Activated CD4-positive, alpha-beta T cell treated with anti-CD3 and anti-CD28 coated beads for 4 hours (primary cell): Measurements from ENCODE around the gene ULK4.

Experiments used
- DNase-seq, 2 donors: peaks; one replicate each; pipeline ENCODE4 v3.0.0-alpha.2; 2020

Gene ULK4

DNA sequence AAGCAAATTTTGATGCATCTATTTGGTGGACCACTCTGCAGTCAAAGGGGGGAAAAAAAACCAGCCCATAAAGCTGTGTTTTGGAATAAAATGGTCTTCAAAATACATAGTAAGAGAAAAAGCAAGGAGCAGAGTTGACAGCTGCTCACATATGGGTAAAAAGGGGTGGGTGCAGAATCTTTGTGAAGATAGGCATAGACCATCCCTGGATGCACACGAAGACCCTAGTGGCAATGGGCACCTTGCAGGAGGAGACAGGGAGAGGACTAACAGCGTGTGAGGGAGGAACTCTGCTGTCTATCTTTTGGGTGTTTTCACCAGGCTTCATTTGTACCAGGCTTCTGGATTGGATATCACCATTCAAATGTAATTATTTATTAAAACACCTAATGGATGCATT is 718.7 kb downstream of the ULK4 start:
- DNase-seq, result no peak

DNA sequence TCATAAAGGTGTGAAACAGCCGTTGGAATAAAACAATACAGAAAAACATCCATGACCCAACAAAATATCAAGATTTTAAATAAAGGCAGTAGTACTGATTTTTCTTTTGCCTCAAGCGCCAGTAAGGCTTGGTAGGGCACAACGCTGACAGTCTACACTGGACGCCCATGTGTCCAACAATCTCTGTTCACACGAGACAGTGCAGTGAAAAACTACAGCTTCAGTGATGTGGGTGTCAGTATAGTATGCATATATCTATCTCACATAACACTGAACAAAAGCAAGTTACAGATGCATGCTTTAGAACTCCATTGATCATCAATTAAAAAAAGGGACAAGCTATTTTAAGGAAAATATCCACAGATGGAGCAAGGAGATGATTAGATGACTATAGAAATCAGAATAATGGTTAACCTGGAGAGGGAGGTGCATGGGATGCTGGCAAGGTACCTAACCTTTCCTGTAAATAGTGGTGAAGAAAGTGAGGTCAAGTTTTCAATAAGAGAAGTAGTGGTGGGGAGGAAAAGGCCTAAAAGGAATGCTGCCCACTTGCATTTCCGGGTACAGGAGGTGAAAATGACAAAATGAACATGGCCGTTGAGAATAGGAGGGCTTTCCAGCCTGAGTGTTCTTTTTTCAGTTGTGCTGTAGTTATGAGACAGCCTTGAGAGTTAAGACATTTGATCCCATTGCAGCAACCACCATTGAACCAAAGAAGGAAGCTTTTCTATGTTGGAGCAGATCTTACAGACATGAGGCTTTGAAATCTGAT is 719.9 kb downstream of the ULK4 start:
- no peak for DNase-seq

DNA sequence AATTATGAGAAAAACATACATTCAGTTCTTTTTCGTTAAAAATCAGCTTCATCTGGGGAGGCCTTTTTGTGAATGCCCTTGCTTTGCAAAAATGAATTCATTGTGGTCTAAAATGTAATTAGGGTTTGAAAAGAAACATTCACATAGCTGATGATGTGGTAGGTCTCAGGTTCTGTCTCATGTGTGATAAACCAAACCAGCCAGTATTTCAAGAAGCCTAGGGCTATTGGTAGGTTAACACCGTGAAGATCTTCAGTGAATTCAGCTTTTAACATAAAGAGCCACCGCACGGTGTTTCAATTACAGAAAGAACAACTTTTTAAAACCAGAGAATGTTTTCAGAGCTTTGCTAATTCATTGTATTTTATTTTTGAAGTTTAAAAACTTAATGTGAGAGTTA is 720.7 kb downstream of the ULK4 start:
- DNase-seq, result no peak

DNA sequence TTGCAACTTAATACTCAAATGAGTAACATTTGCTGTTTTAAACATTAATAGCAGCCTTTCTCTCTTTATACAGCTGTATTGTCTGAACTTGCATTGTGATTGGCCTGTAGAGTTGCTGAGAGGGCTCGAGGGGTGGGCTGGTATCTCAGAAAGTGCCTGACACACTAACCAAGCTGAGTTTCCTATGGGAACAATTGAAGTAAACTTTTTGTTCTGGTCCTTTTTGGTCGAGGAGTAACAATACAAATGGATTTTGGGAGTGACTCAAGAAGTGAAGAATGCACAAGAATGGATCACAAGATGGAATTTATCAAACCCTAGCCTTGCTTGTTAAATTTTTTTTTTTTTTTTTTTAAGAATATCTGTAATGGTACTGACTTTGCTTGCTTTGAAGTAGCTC is 722.3 kb downstream of the ULK4 start:
- no peak for DNase-seq

DNA sequence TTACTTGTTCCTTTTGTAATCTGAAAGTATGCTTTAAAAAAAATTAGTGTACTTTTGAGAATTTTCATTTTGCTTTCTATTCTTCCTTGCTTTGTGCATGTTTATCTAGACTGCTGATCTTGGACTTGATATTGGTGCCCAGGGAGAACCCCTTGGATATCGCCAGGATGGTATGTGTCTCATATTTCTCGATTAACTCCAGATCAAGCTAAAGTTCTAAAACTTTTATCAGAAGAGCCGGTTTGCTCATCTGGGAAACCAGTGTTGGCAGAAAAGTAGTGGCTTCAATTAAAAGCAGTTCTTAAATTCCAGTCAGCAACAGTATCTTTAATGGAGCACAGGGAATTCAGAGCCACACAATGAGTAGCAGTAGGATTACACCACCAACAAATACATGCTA is 724.0 kb downstream of the ULK4 start:
- DNase-seq, result no peak

DNA sequence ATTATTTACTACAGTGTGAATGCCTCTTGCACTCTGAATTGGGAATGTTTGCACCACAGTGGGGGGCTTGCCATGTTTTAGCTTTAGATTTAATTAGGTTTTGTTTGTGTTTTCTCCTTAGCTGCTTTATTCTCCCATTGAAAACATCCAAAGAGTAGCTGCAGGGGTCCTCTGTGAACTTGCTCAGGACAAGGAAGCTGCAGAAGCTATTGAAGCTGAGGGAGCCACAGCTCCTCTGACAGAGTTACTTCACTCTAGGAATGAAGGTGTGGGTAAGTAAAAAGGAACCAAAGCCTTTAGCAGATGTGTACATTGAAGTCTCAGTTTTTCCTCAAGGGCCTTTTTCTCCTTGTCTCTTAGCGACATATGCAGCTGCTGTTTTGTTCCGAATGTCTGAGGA is 725.7 kb downstream of the ULK4 start:
- no peak for DNase-seq

DNA sequence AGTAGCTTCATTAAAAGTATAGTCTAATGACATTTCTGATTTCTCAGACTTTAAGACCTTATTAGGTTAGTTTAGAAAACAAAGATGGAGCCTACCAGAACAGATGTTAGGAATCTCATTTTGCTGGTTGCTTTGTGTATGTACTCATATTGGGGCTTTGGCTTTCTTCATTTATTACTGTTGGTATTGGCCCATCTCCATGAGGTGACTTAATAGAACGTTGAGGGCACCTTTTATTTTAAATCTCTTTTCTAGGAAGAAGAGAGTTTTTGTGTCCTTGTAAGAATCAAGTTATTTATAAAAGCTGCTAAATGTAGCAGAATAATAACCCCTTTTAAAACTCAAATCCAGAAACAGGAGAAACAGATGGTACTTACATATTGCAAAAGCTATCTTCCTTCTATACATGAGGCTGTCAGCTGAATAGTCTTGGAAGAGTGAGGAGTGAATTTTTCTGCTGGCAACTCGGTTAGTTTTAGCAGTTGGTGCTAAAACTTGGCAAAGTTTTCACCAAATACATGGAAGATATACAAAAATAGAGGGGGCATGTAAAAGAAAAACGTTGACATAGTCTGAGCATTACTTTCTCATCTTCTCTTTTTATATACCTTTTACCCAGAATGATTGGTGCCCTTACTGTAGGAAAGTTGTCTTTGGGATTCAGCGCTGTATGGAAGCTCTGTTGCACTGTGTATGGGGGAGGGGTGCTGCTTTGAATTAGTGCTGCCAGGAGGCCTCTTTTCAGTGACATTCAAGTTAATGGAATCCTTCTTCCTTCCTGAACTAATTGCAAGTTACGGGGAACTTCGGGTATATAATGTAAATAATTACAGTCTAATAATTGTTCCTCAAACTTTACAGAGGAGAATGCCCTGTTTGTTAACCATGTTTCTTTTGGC is 726.8 kb downstream of the ULK4 start:
- DNase-seq, result no peak

DNA sequence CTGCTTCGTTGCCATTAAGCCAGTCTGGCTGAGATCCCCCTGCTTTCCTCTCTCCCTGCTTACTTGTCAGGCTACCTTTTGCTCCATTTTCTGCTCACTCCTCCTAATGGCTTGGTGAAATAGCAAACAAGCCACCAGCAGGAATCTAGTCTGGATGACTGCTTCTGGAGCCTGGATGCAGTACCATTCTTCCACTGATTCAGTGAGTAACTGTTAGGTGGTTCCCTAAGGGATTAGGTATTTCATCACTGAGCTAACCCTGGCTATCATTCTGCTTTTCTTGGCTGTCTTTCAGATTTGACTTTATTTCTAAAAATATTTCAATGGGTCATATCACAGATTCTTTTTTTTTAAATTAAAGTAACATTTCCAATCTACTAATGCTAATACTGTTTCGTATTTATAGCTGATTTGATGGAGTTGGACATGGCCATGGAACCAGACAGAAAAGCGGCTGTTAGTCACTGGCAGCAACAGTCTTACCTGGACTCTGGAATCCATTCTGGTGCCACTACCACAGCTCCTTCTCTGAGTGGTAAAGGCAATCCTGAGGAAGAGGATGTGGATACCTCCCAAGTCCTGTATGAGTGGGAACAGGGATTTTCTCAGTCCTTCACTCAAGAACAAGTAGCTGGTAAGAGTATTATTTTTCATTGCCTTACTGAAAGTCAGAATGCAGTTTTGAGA is 737.6 kb downstream of the ULK4 start:
- DNase-seq, result no peak

DNA sequence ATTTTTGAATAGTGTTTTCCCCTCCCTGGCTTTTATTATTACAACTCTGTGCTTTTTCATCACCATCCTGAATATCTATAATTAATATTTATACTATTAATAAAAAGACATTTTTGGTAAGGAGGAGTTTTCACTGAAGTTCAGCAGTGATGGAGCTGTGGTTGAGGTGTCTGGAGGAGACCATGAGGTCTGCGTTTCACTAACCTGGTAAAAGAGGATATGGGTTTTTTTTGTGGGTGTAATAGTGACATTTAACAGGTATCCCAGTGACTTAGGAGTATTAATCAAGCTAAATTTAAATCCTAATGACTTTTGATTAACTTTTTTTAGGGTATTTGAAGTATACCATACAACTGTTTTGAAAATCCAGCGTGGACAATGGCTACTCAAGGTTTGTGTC is 738.2 kb downstream of the ULK4 start:
- DNase-seq, result no peak

DNA sequence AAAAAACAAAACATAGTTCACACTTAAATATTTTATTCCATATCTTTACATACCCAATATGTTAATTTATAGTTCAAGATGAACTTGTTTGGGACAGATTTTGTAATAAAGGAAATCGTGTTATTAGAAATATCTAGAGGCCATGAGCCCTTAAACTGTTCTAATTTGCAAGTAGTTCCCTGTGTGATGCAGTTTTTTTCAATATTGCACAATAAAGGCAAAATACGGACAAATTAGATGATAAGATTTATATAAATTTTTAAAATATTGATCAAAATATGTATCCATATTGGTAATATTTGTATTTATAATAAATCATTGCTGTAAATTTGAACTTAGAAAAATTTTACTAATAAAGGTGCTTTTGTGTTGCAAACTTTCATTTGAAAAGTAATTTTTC is 738.8 kb downstream of the ULK4 start:
- DNase-seq, result no peak

DNA sequence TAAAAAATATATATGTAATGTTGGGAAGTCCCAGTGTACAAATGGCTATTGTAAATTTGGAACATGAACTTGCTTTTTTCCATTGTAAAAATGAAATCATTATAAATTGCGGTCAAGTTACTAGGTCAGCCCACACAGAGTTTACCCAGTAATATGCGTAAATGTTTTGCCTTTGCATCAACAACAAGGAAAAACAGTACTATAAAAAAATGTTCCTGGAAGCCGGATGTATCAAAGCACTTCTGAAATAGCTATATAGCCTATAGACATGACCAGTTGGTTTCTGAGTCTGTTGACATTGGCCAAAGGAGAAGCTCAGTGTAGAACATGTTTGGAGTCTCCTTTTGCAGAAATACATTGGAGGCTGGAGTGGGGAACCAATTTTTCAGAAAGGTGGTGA is 739.4 kb downstream of the ULK4 start:
- no peak for DNase-seq

DNA sequence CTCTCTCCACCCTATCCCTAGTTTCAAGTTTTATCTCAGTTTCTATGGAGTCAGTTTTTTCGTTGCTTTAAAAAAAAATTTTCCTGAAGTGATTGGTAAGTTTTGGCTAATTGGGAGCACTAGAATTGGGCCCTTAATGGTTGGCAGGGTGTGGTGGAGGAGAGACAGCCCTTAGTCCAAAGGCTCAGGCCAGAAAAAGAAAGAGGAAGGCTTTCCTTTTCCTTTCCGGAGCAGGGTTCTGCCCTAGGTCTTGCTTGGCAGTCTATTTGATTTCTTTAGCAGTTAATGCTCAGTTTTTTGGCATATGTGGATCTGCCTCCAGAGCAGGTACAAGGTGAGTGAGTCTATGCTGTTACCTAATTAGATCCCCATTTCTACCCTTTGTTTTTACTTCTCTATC is 739.9 kb downstream of the ULK4 start:
- DNase-seq, result no peak

DNA sequence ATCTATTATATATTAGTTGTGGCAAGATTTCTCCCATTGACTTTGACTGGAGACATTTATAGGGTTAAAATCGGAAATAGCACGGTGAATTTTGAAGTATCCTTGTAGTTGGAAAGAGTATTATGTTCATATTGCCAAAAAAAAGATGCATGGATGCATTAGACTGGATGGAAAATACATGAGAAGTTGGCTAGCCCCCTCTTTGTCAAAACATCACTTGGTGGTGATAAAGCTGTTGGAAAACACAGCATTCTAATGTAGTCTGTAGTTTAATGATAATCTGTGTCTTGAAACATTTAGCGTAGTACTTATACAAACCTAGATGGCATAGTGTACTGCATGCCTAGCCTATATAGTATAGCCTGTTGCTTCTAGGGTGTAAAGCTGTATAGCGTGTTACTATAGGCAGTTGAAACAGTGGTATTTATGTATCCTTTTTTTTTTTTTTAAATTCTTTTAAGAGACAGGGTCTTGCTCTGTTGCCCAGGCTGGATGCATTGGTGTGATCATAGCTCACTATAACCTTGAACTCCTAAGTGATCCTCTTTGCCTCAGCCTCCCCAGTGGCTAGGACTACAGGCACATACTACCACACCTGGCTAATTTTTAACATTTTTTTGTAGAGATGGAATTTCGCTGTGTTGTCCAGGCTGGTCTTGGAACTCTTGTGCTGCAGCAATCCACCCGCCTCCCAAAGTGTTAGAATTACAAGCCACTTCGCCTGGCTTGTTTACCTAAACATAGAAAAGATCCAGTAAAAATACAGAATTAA is 740.8 kb downstream of the ULK4 start:
- DNase-seq, result no peak

DNA sequence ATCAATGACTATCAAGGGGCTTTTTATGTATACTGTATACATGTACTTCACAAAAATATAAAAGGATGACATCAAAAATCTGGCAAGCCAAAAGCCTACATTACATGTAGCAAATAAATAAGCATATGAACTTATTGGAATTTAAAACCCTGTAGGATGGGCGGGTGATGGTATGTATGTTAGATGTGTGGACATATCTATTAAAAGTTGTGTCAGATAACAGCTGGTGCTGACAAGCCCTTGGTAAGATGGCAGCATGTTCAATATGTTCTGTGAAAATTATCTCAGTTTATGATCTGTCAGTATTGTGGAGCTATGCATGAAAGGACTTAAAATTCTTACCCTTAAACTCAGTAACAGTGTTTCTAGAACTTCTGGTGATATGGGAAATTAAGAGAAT is 742.5 kb downstream of the ULK4 start:
- DNase-seq, result no peak

DNA sequence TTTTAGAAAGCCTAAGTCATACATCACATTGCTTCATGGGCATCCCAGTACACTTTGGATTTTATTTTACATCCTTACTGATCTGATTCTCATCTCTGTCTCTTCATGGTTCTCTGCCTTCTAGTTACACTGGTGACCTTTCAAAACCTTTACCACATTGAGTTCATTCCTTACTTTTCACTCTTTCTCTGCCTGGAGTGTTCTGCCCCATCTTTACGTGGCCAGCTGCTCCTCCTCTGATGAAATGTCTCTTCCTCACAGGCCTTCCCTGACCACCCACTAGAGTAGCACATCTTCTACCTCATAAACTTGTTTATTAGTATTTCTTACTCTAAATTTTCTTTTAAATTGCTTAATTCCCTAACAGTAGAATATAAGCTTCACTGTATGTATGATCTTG is 744.9 kb downstream of the ULK4 start:
- DNase-seq, result no peak

DNA sequence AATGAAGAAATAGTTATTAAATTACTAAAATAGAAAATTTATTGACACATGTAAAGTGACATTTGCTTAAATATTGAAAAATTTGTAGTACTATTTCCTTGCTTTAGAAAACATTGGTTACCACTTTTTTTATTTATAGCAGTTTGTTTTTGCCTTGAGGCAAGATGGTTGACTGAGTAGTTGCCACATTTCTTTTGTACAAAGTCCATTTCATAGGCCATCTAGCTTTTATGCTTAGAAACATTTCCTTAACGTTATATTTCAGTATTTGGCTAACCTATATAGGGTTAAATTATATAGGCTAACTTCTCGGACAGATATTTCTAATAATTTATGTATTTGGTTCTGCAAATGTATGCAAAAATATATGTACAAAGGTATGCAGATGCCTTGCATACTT is 745.5 kb downstream of the ULK4 start:
- no peak for DNase-seq

DNA sequence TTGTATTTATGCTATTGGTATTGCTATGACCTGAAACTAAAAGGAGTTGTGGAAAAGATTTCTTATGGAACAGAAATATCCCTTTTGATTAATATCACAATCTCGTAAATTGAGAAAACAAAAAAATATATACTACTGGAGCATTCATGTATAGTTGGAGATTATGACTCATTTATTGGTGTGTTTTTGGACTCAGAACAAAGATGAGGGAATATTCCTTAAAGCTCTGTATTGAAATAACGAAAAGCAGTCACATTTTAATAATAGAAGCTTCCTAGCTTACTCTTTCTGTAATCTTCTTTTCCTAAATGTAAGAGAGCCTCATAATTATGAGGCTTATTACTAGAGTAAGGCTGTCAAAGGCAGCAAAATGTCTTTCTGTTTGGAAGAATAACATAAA is 748.3 kb downstream of the ULK4 start:
- no peak for DNase-seq

DNA sequence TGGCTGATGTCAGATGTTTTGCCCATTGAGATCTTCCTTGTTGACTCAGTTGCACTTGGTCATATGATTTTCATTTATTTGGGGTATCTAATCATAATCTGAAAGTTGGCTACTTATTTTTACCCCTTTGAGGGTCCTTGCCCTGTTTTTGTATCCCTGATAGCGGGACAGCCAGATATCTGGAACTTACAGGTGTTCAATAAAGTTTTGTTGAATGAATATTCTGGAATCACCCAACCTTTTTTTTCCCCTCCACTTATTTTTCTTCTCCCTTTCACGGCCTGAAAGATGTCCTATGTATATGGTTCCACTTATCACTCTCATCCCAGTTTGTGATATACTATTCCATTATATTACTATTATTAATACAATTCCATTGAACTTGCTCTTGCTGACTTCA is 749.8 kb downstream of the ULK4 start:
- no peak for DNase-seq

DNA sequence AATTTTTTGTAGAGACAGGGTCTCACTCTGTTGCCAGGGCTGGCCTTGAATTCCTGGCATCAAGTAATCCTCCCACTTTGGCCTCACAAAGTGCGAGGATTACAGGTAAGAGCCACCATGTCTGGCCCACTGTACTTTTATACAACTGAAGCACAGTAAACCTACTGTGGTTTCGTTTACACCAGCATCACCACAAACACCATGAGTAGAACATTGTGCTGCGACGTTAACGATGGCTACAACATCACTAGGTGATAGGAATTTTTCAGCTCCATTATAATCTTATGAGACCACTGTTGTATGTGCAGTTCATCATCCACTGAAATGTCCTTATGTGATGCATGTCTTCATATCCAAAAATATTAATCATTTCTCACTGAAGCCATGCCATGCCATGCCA is 750.9 kb downstream of the ULK4 start:
- no peak for DNase-seq

DNA sequence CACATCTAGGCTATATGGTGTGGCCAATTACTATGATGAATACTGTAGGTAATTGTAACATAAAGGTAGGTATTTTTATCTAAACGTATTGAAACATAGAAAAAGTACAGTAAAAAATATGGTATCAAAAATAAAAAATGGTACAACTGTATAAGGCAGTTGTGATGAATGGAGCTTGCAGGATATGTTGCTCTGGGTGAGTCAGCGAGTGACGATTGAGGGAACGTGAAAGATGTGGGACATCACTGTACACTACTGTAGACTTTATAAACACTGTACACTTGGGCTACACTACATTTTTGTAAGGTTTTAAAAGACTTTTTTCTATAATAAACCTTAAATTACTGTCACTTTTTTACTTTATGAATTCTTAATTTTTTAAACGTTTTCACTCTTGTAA is 752.3 kb downstream of the ULK4 start:
- DNase-seq, result no peak

DNA sequence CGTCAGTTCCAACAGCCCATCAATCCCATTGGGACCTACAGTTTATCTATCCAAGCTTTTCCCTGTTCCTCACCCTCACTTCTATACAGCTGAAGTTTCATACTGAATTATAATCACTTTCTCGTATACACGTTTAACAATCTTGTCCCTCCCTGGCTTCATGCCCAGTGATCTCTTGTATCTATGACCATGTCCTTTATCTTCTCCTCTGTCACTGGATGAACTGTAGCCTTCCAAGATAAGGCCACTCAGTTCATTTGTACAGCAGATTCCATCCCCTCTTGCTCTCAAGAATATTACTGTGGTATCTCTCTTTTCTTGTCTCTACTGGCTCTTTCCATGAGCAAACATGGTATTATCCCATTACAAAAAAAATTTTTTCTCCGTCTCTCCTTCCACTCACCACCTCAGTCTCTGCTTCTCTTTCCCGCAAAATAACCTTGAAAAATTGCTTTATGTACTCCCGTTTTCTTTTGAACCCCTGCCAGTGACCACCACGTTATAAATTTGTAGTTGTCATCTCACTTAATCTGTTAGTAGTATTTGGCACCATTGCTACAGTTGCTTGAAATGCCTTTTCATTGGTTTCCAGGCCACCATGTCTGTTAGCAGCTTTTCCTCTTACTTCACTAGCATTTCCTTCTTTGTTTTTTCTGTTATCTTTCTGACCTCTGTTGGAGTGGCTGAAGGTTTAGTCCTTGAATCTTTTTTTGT is 753.2 kb downstream of the ULK4 start:
- no peak for DNase-seq

DNA sequence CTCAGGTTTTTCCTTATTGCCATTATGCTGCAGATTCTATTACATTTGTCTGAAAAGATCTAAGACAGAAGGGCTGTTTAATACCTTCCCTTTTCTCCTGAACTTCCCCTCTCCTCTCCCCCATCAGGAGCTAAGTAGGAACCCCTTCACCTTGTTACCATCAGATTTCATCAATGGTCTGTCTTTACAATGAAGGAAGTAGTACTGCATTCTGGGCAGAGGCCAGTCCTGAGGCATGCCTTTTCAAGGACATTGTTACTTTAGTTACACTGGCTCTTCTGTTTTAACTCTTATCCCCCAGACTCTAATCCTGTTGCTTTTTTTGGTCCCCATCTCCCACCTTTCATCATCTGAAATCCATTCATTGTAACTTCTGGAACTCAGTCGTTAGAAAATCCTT is 754.5 kb downstream of the ULK4 start:
- no peak for DNase-seq
